BJ (cell line): ENCODE data around the gene STOML2. TPM values are rescaled to one million over a fixed set of nuclear protein-coding genes. Genes with fewer than 3 reads are reported as not detected.

ENCODE experiments used
- CTCF ChIA-PET: fragments of 350-600 bp; formaldehyde crosslinking; extraction: SDS; loops from one replicate; lab custom pipeline; 2021; ENCODE audit warnings: antibody characterized with exemption, inconsistent platforms; lab: Yijun Ruan, JAX
- POLR2A ChIA-PET: fragments of 300-600 bp; sonication (Branson Sonifier 250); formaldehyde crosslinking; extraction: SDS; loops from one replicate; lab custom pipeline; 2021; ENCODE audit warnings: antibody characterized with exemption; lab: Charles Lee
- DNase-seq: peaks from one replicate; pipeline ENCODE4 v3.0.0-alpha.2; 2011; ENCODE audit warnings: low read depth
- H3K27me3 ChIP-seq: 2 replicates; pipeline ENCODE4 v1.6.0; 2011; ENCODE audit warnings: low read length; ENCODE audit not compliant: control insufficient read depth, insufficient read depth
- H3K36me3 ChIP-seq: 2 replicates; pipeline ENCODE4 v1.5.1; 2011; ENCODE audit warnings: low read length; ENCODE audit not compliant: control insufficient read depth, insufficient read depth
- H3K4me3 ChIP-seq: 2 replicates; pipeline ENCODE4 v1.5.1; 2011; ENCODE audit warnings: low read depth, mild to moderate bottlenecking, control low read depth, low read length
- polyA plus RNA-seq: library from polyadenylated mRNA; depleted of rRNA; stranded (reverse); fragments of >200 nt; gene quantifications from 2 replicates; pipeline ENCODE4 v1.2.3, GENCODE V29; 2011
- TF ChIP-seq, protein P1 (sequence below): IDR thresholded peaks from 2 replicates; pipeline ENCODE4 v1.5.1; 2011; ENCODE audit warnings: low read depth, mild to moderate bottlenecking, control low read depth, inconsistent platforms, low read length, moderate library complexity; ENCODE audit not compliant: insufficient read depth

Gene STOML2
- polyA plus RNA-seq, 1 experiment = 170 TPM

DNA sequence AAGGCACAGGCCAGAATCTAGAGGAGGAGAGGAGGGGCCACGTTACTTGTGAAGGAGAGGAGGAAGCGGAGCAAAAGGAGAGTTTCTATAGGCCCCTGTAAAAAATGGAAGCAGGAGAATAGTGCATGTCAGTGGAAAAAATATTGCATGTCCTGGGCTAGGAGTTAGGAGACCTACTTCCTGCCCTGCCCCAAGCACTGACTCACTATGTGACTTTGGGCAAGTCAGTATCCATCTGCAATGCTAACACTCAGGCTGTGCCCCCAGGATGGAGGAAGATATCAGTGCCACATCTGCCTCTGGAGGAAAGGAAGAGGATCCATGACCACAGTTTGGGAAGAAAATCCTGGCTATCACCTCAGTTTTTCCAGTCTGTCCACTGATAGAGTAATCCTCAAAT lies 13.5 kb downstream of the STOML2 start:
- no peak overlapping the region for H3K4me3 ChIP-seq
- TF ChIP-seq, protein P1, sequence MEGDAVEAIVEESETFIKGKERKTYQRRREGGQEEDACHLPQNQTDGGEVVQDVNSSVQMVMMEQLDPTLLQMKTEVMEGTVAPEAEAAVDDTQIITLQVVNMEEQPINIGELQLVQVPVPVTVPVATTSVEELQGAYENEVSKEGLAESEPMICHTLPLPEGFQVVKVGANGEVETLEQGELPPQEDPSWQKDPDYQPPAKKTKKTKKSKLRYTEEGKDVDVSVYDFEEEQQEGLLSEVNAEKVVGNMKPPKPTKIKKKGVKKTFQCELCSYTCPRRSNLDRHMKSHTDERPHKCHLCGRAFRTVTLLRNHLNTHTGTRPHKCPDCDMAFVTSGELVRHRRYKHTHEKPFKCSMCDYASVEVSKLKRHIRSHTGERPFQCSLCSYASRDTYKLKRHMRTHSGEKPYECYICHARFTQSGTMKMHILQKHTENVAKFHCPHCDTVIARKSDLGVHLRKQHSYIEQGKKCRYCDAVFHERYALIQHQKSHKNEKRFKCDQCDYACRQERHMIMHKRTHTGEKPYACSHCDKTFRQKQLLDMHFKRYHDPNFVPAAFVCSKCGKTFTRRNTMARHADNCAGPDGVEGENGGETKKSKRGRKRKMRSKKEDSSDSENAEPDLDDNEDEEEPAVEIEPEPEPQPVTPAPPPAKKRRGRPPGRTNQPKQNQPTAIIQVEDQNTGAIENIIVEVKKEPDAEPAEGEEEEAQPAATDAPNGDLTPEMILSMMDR = no peak
- H3K36me3 ChIP-seq = peaks cover 29% of the 10 kb centered on the region
- H3K27me3 ChIP-seq = no peaks in the 10 kb centered on the region
- DNase-seq = no peak
- ChIA-PET POLR2A (no interaction called here), CTCF (no interaction called here)

DNA sequence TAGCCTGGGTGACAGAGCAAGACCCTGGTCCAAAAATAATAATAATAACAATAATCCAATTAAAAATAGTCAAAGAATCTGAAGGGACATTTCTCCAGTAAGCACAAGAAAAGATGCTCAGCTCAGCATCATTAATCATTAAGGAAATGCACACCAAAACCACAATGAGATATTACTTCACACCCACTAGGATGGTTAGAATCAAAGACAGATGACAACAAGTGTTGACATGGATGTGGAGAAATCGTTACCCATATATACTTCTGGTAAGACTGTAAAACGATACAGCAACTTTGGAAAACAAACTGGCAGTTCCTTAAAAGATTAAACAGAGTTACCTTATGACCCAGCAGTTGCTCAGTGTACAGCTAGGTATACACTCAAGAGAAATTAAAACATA lies 17.9 kb downstream of the STOML2 start:
- CTCF ChIA-PET = no interaction called here
- no peak overlapping the region for H3K4me3 ChIP-seq

DNA sequence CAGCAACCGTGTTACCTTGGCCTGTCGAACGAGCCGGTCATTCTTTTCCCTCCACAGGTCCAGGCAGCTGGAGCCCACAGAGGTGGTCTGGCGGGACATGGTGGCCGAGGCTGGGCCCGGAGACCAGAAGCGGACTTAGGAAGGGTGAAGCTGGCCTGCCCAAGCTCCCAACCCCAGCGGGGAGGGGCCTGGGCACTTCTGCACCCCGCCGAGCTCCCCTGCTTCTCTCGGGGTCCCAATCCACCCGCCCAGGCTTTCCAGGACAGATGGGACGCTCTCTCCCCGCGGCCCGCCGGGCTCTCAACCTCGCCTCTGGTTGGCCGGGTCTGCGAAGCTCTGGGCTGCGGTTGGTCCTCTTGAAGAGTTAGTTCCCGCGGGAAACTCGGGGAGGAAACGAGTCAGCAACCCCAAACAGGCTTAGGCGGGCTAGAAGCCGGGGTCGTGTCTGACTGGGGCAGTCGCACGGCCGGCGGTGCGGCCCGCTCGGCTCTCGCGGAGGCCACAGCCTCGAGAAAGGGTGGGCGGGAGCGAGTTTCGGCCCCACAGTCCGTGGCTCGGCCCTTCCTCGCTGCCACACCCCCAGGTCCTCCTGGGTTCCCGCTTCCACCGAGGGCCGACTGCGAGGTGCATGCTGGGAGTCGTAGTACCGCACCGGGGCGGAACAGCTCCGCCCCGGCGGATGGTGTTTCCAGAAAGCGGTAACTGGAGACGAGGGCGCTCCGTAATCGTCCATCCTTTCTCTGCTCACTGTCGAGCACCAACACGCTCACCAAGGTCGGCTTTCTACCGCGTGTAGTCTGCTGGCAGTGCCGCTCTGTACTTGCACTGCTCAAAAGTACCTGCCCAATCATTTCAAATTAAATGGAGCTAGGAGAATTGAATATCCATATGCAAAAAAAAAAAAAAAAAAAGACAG lies 23.2 kb downstream of the STOML2 start, which contains the start of gene FANCG:
TSS of gene FANCG (minus strand) at position 517 of the 916 bp plus-strand sequence. CDS start at position 99, 418 bp downstream.
- DNase-seq = peak; percentile 70
- TF ChIP-seq, protein P1 = no peak
- no peaks in the 10 kb centered on the region for H3K36me3 ChIP-seq
- ChIA-PET CTCF (interaction anchor here (0.6 to 8.1 kb wide), 8 partner anchors 8 to 180 kb away, joined by 3 to 59 read pairs (median 5); partner anchors contain the start of genes DNAJB5, PIGO and VCP), POLR2A (interaction anchor here (1.6 to 2.0 kb wide), 2 partner anchors 8 to 36 kb away, joined by 3 to 40 read pairs; partner anchors contain the start of genes ATOSB and VCP)
- H3K27me3 ChIP-seq = no peaks in the 10 kb centered on the region
- H3K4me3 ChIP-seq = peak within 1 kb of the TSS; percentile 65

More for the DNA sequence above, 17.9 kb downstream of the STOML2 start:
- Histone ChIP-seq H3K27me3 (no peaks in the 10 kb centered on the region), H3K36me3 (peaks cover 14% of the 10 kb centered on the region)
- POLR2A ChIA-PET = no interaction called here
- DNase-seq = no peak
- TF ChIP-seq, protein P1 = no peak

DNA sequence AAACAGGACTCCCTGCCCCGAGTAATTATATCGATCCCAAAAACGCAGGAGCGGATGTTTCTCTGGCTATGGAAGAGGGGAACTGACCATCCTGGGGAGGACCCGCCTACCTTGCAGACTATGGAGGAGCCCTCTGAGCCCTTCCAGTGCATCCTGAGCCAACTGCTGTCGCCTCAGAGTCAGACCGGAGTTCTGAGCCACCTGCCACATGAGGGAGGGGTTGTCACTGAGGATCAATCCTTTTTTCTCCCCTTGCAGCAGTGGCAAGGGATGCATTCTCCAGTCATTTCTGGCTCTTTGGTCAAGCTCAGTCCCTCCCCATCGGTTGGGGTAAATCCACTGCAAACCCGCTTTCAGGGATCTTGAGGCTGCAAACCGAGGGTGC lies 23.9 kb downstream of the STOML2 start:
- TF ChIP-seq, protein P1 = no peak
- DNase-seq = no peak
- POLR2A ChIA-PET = interaction anchor here (2.0 kb wide), 1 partner anchor 8 kb away, joined by 40 read pairs; the partner anchor contains the start of gene VCP
- no peaks in the 10 kb centered on the region for H3K36me3 ChIP-seq
- H3K4me3 ChIP-seq = peak overlapping the region; percentile 65
- CTCF ChIA-PET = interaction anchor here (0.9 to 8.1 kb wide), 5 partner anchors 7 to 85 kb away, joined by 3 to 59 read pairs (median 6); partner anchors contain the start of genes PIGO and VCP
- no peaks in the 10 kb centered on the region for H3K27me3 ChIP-seq

DNA sequence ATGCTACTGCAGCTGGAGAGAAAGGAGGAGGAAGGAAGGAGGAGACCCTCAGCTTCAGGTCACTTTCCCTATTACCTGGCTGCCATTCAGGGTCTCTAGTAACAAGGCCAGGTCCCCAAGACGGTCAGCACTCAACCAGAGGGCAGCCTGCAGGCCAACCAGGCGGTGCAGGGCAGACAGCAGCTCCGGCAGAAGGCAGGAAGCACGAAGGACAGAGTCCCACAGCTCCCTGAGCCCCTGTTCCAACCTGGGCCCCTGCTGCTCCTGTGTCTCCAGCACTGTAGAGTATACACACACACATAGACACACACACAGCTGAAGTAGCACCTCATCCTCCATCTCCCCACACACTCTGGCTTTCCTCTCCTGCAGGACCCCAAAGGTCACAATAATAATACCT lies 24.9 kb downstream of the STOML2 start:
- DNase-seq = no peak
- Histone ChIP-seq H3K36me3 (no peaks in the 10 kb centered on the region), H3K4me3 (no peak overlapping the region), H3K27me3 (no peaks in the 10 kb centered on the region)
- ChIA-PET CTCF (interaction anchor here (8.1 kb wide), 1 partner anchor 17 kb away, joined by 59 read pairs; the partner anchor contains the start of gene PIGO), POLR2A (no interaction called here)
- TF ChIP-seq, protein P1 = no peak
